ENCODE measurements around the gene GNAO1.

Gene GNAO1

GRCh38 chr16:56351481-56351880 is 160.2 kb downstream of the GNAO1 start:
- DNase-seq = no peak

DNA sequence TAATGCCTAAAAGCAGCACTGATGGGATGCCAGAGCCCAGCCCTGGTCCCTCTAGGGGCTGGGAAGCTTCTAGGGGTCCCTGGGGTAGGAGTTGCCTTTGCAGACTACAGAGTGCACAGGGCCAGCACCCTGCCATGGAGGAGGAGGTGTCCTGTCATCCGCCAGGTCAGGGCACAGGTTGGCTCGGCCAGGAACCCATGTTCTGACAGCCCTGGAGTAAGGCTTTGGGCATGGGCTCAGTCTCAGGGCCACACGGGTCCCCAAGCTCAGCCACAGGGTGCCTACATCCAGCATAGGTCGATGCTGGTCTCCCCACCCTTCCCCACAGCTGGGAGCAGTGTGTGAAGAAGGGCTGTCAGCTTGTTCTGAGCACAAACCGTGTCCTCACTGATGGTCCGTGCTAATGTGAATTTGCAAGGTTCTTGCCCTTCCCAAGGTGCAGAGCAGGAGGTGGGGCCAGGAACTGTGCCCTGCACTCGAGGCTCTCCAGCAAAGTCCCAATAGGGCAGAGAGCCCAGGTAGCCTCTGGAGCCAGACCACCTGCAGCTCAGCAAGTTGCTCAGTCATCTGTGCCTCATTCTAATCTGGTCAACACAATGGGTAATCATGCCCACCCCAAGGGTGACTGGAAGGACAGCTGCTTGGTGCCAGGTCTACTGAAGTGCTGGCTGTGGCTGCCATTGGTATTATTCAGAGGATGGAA is 161.2 kb downstream of the GNAO1 start:
- DNase-seq = no peak

- DNase-seq = no peak
Measured at GRCh38 chr16:56353054-56353921, 162.0 kb downstream of the GNAO1 start.

DNA sequence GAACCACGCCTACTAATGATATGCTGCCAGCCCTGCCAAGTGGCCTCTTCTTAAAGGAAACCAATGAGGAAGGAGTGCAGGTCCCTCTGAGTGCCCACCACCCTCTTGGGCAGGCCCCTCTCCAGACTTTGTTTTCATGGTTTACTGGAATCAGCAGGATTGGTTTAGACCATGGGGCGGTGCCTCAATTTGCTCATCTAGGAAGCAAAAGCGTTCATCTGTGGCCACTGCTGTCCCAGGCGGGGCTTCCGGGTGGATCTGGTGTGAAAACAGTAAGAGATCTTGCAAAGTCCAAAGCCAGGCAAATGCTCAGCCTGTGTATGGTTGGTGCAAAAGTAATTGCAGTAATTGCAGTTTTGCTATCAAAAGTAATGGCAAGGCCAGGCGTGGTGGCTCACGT is 162.7 kb downstream of the GNAO1 start:
- DNase-seq = no peak

GRCh38 chr16:56354746-56355145 is 163.5 kb downstream of the GNAO1 start:
- DNase-seq = no peak

DNA sequence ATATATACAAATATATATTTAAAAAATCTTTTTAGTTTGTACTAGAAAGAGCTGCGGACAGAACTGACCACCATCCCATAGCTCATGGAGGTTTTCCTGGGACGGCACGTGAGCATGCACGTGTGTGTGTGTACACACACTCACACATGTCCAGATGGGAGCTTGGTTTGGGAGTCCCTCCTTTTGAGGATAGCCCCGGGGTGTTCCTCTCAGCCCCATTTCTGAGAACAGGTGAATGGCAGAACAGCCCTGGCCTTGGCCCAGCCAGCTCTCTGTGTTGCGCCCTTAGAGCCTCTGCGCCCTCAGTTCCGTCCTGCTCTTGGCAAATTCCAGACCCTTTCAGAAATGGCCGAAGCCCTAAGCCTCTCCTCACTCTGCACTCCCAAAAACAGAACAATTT is 163.9 kb downstream of the GNAO1 start:
- DNase-seq = no peak

DNA sequence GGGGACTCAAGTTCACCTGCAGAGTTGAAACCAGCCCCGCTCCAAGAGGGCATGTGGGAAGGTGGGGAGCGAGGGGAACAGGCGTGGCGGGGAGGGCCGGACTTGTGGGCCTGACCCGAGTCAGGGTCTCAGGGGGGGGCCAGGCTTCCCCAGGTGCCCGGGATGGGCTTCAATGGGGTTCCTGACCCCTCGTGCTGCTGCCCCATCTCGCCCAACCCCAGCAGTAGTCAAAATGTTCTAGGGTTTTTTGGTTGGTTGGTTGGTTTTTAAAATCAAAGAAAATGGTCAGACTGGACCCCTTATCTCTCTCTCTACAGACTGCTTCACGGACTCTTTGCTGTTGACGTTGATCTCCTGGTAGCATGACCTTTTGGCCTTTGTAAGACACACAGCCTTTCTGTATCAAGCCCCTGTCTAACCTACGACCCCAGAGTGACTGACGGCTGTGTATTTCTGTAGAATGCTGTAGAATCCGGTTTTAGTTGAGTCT is 164.5 kb downstream of the GNAO1 start:
- no peak for DNase-seq

- DNase-seq = peak; percentile 72
Measured at GRCh38 chr16:56356276-56357240, 165.3 kb downstream of the GNAO1 start.

- DNase-seq = no peak
Measured at GRCh38 chr16:56357241-56357764, 166.0 kb downstream of the GNAO1 start.

GRCh38 chr16:56357765-56358322 is 166.6 kb downstream of the GNAO1 start:
- DNase-seq = no peak

- no peak for DNase-seq
Measured at GRCh38 chr16:56360117-56361008, 169.1 kb downstream of the GNAO1 start.

DNA sequence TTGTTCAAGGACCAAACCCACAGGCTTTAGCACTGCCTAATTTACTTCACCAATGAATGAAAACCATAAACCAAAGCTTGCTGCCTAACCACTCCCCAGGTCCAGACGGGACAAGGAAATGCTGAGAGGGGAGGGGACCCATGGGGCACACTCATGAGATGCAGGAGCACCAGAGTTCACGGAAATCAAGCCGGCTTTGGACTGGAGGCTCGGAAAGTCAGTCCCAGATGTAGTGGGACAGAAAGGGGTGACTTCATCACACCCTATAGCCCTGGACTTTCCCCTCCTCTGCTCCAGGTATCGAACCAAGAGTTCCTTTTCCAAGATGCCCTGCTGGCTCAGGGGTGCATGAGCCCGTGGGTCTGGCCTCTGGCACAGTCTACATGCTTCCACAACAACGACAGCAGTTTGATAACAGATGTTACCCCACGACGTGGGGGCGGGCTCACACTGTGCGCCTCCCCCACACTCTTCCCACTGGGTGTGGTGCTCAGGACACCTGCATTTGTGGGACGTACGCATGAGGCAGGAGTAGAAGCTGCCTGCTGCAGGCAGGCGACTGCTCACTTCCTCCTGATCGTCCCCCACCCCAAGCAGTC is 170.9 kb downstream of the GNAO1 start:
- DNase-seq = no peak

DNA sequence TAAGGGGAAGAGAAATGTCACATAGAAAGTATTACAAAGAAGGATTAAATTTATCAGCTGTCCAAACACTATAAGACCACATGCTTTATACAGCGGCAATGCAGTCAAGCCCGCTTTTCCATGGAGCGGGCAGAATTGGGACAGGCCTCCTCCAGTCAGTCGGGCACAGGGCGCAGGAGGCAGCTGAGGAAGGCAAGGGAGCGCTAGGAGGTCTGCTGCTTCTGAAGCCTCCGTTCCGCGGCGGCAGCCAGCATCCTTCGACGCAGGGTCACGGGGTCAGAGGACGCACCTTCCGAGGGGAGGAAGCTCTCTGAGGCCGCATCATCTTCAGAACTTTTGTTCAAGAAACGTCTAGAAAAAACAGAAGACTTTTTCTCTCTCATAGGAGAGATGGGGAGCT is 171.4 kb downstream of the GNAO1 start:
- DNase-seq = no peak

GRCh38 chr16:56363181-56363716 is 172.0 kb downstream of the GNAO1 start:
- DNase-seq = no peak

GRCh38 chr16:56363781-56364565 is 172.7 kb downstream of the GNAO1 start:
- DNase-seq = no peak

DNA sequence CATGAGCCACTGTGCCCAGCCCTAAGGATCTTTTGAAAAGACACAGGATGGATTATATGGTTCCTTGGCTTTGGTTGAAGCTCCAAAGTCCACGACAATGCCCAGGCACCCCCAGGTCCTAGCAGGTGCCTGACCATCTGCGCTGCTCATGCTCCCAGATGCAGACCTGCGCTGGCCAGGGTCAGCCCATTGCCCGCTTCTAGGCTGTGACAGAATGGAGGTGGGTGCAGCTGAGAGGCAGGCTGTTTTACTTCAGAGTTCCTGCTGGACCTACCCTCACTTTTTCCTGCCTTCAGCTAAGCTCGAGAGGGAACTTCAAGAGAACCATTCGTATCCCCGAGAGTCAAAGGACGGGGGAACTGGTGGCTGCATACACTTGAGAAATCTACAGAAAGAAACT is 173.6 kb downstream of the GNAO1 start:
- DNase-seq = no peak

DNA sequence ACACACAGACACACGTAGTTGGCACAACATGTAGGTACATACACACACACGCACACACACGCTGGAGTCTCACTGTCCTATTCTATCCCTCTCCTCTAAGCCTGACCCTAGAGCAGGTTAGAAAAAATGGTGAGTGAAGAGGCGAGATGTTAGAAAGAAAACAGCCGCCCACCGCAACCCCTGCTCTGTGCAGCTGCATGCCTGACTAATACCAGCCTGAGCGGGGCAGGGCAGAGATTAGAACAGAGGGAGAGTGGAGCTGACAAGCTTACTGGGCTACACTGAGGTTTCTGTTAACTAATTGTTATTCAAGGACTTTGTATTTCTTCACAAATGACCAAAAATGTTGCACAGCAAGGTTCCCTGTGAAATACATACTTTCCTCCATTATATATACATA is 174.3 kb downstream of the GNAO1 start:
- DNase-seq = no peak

DNA sequence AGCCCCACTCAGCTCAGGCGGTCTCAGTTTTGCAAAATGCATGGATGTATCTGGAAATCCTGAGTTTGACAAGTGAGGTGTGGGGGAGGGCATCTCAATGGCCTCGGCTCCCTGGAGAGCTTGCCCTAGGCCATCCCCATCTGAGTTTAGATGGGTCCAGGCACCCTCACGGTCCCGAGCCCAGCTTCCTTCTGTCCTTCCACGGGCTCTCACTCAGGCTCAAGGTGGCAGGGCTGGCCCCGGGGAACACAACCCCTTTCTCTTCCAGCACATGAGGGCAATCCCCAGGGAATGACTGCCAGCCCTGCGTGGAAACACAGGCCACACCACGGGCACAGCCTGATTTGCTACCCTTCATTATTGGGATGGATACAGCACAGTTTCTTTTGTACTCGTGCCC is 175.7 kb downstream of the GNAO1 start:
- no peak for DNase-seq

DNA sequence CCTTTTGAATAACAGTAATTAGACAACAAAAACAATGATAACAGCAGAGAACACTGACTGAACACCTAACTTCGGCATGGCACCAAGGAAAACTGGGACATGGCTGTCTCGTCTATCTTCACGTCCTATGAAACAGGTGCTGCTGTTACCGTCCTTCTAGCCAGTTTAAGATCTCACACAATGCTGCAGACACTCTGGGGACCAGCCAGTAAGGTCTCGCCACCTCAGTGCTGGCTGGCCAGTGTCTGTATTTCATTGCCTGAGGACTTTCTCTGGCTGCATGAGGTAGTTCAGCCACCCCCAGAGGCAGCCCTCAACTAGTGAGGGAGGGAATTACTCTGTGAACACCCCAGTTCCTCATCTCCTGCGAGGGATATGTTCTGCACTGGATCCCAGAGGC is 176.5 kb downstream of the GNAO1 start:
- no peak for DNase-seq

DNA sequence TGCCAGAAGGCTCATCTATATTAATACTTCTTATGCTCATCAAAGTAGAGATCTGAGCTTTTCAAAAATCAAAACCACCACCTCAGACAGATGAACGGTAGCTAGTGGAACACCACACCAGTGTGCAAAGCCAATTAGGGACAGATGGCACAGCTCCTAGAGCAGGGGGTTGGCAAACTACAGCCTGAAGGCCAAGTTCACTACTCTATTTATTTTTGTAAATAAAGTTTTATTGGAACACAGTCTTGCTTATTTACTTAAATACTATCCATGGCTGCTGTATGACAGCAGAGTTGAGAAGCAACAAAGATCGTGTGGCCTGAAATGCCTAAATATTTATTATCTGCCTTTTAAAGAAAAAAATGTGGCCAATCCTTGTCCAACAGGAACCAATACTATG is 177.3 kb downstream of the GNAO1 start:
- no peak for DNase-seq

Measured in CD4-positive, alpha-beta T cell treated with Interleukin-17A for 4 hours (primary cell).